ENCODE measurements around the gene GSTT4.
"Not testable (repeated sequence)": the region's sequence is repeated elsewhere in the genome, so short reads cannot be mapped to it uniquely, and the experiment has no call there.

Gene GSTT4

DNA sequence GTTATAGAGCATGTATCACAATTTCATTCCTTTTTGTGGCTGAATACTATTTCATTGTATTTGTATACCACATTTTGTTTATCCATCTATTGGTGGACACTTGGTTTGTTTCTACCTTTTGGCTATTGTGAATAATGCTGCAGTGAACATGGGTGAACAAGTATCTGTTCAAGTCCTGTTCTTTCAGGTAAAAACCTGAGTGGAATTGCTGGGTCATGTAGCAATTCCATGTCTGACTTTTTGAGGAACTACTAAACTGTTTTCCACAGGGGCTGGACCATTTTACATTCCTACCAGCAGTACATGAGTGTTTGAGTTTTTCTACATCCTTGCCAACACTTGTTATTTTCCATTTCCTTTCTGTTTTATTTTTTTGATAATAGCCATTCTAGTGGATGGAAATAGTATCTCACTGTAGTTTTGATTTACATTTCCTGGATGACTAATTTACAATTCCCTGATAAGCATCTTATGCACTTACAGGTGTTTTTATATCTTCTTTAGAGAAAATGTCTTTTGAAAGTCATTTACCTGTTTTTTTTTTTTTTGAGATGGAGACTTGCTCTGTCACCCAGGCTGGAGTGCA, 18.0 kb upstream of the GSTT4 start:
- DNase-seq: no peak

DNA sequence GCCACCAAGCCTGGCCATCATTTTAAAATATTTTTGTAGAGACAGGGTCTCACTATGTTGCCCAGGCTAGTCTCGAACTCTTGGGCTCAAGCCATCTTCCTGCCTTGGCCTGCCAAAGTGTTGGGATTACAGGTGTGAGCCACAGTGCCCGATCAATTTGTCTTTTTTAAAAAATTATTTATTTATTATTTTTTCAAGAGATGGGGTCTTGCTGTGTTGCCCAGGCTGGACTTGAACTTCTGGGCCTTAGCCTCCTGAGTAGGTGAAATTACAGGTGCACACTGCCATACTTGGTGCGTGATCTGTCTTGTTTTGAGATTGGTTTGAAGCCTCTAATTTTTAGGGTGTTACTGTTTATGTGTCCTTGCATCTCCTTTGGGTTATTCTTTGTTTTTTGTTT, 16.1 kb upstream of the GSTT4 start:
- DNase-seq: no peak

DNA sequence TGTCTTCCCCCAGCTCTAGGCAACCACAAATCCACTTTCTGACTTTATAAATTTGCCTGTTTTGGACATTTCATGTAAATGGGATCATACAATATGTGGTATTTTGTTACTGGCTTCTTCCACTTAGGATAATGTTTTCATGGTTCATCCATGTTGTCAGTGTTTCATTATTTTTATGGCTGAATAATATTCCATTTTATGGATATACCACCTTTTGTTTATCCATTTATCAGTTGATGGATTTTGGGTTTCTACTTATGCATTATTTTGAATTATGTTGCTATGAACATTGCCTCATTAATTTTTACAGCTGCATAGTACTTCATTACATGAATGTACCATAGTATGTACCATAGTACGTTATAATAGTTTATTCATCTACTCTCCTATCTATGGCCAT, 10.9 kb upstream of the GSTT4 start:
- DNase-seq: no peak

DNA sequence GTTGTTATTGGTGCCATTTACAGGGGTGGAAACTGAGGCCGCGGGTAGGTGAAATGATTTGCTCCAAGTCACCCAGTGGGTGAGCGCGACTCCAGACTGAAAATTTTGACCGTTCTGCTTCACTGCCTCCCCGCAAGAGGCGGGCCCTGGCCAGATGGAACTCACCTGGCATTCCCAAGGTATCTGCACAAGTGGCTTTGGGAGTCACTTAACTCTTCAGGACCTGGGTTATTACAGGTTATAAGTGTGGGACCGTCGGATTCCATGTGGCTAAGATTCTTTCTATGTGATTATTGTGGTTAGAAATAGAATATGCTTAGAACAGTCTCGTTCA, 6.4 kb upstream of the GSTT4 start:
- no peak for DNase-seq

DNA sequence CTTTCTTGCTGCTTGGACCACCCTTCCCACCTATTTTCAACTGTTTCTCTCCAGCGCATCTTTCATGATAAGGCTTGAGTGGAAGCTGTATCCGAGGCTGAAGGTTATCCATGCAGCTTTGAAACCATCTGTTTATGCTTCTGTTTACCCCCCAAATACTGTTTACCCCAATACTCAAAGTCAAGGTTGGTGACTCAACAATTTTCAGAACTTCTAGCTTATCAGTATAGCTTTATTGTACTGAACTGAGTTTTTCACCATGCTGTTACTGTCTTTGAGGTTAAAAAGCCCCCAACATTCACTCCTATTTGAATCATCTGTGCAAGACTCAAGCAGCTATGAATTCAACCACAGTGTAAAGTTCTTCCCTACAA, 4.8 kb upstream of the GSTT4 start:
- DNase-seq: no peak

DNA sequence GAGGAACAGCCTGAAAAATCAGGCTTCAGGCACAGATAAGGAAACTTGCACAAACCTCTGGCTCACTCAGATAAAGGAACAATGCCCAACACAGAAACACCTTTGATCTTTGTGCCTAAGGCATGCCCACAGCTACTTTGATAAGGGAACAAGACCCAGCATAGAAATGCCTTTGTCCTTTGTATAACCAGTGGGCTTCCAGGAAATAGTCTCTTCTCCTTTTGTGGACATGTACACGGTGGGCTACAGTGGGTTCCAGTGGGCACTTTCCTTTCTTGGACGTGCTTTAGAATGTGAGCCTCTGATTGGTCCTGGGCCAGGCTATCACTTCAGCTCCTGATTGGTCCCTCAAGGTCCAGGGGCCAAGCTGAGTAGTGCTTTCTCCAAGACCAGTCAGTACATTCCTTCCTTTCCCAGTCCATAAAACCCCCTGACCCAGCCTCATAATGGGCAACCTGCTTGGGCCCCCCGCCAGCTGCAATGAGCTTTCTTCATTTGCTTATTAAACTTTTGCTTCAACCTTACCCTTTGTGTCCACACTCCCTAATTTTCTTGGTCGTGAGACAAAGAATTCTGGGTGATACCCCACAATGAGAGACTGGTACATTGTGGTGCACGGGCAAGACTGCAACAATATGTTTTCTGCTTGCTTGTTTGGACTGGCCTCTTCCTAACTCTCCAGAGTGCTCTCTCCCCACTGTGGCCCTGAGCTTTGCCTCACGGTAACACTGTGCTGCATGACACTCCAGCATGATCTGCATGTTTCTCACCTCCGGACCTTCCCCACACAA, 4.2 kb upstream of the GSTT4 start:
- no peak for DNase-seq

DNA sequence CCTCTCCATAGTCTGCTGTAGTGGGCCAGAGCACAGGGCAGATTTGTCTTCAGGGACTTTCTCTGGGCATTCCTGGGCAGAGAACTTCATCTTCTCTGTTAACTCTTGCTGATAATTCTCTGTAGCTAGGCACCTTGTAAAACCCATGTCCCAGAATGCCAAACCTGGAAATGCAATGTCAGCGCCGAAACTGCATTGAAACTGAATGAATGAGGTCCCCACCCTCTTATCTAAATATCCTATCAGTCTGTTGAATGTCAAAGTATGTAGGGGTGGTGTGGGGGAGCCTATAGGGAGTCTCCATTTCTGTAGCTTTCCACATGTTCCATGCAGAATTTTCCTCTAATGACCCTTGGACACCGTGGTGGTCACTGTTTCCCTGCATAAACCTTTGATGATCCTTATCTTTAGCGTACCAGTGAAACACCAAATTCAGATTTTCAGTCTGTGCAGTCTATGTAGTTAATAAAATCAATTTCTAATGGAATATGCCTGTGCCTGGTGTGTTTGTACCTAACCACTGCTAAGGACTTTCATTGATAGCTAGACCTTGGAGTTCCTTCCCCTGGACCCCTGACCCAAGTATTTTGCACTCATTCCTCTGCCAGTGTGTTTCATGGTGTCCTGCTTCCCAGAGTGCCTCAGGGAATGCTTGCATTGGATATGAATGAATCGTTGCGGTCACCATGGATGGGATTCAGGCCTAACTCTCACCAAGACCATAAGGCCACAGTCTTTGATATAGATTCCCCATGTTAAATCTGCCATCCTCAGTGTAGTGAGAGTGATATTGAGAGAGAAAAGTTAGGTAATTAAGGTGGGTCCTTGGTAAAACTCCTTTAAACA, 3.4 kb upstream of the GSTT4 start:
- no peak for DNase-seq

DNA sequence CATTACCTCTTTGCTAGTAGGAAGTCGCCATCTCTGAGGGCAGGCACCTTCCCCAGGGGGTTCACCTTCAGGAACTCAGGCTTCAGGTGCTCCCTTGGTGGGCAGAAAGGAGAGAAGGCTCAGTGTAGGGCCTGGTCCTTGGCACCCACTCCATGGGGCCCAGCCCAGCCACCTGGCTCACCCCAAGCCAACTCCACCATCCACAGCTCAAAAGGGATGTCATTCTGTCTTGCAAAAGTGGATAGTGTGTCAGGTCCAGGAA, 2.7 kb upstream of the GSTT4 start:
- DNase-seq: no peak

DNA sequence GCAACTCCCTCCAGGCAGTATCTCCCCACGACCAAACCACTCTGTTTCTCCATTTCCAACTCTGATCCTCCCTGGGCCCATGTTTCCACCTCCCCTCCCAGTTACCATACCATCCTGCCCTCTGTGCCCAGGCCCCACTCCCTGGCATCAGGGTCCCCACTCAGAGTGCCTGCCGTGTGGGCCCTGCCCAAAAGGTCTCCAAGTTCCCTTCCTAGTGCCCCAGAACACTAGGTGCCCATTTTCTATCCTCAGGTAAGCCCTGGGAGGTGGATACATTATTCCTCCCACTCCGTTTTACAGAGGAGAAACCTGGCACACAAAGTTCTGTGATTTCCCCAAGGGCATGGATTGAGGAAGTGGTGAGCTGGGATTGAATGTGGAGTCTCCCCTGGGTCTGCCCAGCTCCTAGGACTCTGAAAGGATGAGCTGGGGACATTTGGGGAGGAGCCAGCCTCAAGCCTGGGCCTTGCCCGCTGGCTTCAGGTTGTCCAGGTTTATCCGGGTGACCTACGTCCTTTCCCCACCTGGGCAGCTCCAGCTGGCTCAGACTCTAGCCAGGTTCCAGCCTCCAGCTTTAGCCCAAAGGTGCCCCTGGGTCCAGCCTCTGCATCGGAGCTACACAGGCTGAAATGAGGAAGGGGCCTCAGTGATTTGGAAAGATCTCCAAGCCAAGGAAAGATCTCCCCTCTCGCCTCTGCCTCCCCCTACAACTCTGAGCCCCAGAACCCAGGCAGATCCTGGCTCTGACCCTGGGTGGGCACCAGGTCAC, 2.2 kb upstream of the GSTT4 start:
- DNase-seq: no peak

DNA sequence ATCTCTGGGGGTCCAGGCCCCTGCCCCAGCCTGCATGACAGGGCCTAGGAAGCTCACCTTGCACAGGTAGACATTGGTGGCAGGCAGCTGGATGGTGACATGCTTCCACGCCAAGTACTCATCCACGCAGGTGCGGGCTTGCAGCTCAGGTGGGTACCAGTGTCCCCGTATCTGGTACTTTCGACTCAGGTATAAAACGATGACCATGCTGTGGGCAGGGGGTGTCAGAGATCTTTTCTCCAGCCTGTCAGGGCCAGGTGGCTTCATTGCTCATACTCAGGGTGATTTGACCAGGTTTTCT, 1.6 kb upstream of the GSTT4 start:
- DNase-seq: no peak

DNA sequence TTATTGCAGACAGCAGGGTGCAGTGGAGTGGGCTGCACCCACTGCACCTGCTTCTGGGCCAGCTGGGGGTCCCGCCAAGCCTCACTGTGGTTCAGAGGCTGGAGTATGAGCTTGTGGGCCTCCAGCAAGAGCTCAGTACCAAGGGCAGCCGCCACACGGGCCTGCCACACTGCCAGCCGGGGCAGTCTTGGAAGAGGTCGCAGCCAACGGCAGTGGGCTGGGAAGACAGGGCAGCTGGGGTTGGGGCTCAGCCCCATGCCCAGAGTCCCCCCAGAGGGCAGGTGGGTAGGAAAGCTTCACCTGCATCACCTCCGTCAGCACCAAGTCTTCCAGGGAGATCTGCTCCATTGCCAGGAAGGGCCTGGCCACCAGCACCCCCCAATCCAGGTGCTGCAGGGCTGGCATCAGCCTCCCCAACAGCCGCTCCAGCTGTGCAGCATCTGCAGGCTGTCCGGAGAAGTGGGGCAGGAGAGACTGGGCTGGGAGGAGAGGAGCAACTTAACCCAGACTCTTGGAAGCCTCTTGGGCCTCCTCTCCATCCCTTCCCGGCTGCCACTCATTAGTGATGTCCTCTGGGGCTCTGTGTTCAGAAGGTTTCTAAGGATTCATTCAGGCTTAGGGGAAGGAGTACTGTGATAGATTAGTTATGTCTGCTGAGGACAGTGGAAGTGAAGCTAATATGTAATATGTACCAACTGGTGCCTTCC, 1.1 kb upstream of the GSTT4 start:
- no peak for DNase-seq

DNA sequence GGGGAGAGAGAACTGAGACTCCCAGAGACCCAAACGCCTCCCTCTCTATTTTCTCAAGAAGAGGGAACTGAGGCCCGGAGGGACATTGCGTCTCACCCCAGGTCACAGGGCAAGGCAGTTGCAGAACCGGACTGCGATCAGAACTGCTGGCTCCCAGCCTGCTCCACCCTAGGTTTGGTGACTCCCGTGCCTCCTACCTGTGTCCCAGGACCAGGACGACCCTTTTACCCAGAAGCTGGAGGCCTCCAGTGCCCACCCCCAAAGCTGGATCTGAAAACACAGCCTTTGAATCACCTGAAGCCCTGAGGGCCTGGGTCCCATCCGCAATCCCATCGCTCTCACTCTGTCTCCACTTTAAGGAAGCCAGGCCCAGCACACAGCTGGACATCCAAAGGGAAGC, 1.4 kb downstream of the GSTT4 start:
- no peak for DNase-seq

DNA sequence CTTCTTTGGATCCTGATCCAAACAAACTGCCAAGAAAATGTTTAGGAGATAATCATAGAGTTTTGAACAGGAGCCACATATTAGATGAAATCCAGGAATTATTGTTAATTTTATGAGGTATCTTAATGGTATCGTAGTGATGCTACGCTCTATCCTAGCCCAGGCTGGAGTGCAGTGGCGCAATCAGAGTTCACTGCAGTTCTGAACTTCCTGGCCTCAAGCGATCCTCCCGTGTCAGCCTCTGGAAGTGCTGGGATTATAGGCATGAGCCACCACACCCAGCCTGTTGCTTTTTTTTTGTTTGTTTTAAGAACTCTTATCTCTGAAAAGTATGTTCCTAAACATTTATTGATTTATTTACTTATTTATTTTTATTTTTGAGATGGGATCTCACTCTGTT, 2.4 kb downstream of the GSTT4 start:
- DNase-seq: no peak

DNA sequence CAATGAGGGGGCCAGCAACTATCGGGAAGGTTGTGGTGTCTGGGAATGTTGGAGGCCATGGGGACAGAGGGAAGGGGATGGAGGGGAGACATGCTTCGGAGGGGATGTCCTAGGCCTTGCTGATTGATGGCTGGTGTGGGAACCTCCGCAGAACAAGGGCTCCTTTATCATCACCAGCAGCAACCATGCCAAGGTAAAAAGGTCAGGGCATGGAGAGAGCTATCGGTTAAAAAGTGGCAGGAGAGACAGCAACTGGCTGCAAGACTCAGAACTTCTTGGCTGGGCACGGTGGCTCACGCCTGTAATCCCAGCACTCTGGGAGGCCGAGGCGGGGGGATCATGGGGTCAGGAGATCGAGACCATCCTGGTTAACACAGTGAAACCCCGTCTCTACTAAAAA, 3.0 kb downstream of the GSTT4 start:
- no peak for DNase-seq

DNA sequence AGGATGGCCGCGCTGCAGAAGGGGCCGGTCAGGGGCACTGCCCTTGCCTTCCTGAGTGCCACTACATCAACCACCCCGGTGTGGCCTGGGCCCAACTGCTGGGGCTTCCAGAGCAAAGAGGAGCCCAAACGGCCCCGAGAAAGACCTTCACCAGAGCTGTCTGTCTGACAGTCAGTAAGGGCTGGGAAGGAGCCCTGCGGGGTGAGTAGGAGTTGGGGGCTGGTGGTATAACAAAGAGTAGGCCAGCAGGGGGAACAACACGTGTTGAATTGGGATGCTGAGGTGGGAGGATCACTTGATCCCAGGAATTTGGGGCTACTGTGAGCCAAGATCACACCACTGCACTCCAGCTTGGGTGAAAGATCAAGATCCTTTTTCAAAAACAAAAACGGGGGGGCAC, 3.9 kb downstream of the GSTT4 start:
- no peak for DNase-seq

DNA sequence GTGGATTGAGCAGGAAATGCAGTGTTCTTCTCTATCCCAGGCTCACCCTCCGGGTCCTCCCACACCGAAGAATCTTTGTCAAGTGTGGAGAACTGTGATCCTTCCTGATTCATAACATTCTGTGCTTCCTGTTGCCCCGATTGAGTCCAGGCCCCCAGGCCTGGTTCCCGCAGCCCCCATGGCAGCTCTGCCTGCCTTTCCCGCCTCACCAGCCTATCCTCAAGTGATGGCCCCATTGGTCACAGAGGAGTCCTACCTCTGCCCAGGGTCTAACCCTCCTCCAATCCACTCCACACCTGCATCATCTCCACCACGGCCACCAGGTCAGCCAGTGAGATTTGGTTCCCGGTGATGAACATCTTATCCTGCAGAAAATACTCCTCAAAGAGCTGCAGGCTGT, 5.5 kb downstream of the GSTT4 start:
- not testable (repeated sequence) for DNase-seq

DNA sequence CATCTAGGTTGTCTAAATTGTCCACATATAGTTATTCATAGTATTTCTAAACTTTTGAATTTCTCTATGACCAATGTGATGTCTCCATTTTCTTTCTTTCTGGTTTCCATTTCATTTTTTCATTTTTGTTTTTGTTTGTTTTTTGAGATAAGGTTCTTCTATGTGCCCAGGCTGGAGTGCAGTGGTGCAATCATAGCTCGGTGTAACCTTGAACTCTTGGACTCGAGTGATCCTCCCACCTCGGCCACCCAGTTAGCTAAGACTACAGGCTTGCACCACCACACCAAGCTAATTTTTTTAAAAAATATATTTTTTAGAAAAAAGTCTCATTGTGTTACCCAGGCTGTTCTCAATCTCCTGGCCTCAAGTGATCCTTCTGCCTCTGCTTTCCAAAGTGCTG, 8.2 kb downstream of the GSTT4 start:
- no peak for DNase-seq

DNA sequence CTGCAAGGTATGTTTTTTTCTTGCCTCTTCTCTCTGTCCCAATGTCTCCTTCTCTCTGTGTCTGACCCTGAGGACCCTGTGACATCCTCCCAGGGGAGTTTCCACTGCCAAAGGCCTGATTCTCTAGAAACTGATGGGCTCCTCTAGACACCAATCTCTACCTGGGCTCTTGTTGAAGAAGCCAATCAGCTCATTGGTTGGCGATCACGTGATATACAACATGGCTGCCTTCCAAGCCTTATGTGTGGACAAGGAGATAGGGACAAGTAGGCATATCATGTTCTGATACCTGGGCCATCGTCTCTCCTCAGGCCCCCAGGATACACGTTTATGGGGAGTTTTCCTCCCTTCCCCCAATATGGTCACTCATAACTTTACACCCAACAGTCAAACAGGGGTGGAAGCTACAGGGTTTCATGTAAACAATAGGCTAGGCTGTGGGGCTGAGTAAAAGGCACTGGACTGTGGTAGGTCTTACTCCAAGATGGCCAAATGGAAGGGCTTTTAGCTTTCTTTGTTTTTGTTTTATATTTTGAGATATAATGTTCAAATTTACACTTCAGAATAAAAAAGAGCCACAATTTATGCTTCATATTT, 11.6 kb downstream of the GSTT4 start:
- not testable (repeated sequence) for DNase-seq

DNA sequence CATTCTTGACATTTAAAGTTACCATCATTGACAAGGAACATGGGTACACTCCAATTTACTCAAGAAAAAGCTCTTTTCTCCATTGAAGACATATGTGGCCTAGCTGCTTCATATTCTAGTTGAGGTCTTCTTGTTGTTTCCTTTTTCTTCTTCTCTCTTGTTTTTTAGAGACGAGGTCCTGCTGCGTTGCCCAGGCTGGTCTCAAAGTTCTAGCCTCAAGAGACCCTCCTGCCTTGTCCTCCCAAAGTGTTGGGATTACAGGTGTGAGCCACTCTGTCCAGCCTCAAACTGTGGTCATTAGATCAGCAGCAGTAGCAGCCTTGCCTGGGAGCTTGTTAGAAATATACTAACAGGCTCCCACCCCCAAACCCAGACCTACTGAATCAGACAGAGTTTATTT, 12.2 kb downstream of the GSTT4 start:
- not testable (repeated sequence) for DNase-seq

DNA sequence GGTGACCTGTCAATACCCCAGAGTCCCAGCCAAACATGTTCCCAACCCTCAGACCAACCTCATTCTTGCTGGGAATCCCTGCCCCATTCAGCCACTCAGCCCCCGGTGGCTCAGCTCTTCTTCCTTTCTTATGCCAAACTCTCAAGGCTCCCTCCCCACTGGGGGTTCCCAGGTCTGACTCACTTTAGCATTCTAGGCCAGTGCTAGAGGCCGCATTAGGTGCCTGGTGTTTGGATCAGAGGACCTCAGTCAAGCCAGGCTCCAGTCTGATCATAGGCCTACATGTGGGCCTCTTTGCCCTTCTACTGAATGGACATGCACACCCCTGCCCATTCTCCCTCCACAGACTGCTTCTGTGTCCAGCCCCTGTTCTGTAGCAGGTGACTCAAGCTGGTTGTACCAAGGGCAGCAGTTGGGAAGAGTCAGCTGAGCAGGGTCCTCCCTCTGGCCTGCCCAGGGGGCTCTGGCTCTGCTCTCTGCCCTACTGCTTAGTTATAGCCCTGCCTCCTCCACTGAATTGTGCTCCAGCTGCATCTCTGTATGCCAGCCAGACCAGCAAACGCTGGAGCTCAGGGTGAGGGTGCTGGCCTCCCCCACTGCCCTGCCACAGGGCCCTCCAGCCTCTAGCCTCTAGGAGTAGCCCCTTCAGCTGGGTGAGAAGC, 15.5 kb downstream of the GSTT4 start:
- not testable (repeated sequence) for DNase-seq

DNA sequence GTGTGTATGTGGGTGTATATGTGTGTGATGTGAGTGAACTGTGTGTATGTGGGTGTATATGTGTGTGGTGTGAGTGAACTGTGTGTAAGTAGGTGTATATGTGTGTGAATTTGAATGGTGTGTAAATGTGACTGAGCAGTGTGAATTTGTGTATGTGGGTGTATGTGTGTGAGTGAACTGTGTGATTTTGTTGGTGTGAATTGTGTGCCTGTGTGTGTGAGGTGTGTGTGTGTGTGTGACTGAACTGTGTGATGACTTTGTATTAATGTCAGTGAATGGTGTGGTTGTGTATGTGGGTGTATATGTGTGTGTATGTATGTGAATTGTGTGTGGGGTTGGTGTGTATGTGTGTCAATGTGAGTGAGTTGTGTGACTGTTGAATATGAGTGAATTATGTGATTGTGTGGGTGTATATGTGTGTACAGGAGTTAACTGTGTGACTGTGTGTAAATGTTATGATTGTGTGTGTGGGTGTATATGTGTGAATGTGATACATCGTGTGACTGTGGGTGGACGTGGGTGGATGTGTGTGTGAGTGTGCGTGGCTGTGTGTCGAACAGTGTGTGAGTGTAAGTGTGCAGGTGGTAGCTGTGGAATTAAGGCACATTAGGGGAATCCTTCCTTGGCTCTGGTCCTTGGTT, 18.6 kb downstream of the GSTT4 start:
- DNase-seq: not testable (repeated sequence)

DNA sequence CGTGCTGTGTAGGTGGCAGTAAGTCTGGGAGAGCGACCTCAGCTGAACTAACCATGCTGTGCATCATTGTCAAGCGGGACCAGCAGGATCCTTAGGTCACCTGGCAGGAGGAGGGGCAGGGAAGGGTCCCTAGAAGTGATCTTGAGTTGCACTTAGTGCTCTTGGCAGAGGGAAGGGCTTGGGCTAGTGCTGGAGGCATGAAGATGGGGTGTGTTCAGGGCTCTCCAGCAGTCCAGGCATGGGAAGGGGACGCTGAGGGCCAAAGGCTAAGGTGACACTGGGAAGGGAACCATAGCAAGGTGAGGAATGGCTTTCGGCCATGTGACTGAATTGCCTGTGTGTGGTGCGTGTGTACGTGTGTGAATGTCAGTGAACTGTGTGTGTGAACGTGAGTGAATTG, 19.2 kb downstream of the GSTT4 start:
- DNase-seq: not testable (repeated sequence)
